MM.1S (cell line): Measurements from ENCODE around the gene EBF3.

Experiments
- EZH2 ChIP-seq: fragments of 300-600 bp; sonication (generic); optimal IDR thresholded peaks from 2 replicates; pipeline ENCODE3; 2017; ENCODE audit warnings: low read depth, mild to moderate bottlenecking, antibody characterized with exemption, low read length, mixed read lengths
- TF ChIP-seq, protein P1 (sequence below): fragments of 300-600 bp; sonication (generic); IDR thresholded peaks from 2 replicates; pipeline ENCODE4 v1.5.1; 2016; ENCODE audit warnings: antibody characterized with exemption, low read length, mixed read lengths

GRCh38 chr10:129816656-129817045, 147.4 kb downstream of the EBF3 start:
- TF ChIP-seq, protein P1, sequence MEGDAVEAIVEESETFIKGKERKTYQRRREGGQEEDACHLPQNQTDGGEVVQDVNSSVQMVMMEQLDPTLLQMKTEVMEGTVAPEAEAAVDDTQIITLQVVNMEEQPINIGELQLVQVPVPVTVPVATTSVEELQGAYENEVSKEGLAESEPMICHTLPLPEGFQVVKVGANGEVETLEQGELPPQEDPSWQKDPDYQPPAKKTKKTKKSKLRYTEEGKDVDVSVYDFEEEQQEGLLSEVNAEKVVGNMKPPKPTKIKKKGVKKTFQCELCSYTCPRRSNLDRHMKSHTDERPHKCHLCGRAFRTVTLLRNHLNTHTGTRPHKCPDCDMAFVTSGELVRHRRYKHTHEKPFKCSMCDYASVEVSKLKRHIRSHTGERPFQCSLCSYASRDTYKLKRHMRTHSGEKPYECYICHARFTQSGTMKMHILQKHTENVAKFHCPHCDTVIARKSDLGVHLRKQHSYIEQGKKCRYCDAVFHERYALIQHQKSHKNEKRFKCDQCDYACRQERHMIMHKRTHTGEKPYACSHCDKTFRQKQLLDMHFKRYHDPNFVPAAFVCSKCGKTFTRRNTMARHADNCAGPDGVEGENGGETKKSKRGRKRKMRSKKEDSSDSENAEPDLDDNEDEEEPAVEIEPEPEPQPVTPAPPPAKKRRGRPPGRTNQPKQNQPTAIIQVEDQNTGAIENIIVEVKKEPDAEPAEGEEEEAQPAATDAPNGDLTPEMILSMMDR = no peak
- TF ChIP-seq EZH2 = no peak
